Measurements from ENCODE around the gene TRAPPC10. TPM values are rescaled to one million over a fixed set of nuclear protein-coding genes. Genes with fewer than 3 reads are reported as not detected.

TRAPPC10 gene
- total and polyA plus RNA-seq, 9 of the 15 experiments (the other 6 are each of a cell fraction or from before 2014, with no cell fraction given) = 1.1 to 33.8 (median 24.3) TPM

DNA sequence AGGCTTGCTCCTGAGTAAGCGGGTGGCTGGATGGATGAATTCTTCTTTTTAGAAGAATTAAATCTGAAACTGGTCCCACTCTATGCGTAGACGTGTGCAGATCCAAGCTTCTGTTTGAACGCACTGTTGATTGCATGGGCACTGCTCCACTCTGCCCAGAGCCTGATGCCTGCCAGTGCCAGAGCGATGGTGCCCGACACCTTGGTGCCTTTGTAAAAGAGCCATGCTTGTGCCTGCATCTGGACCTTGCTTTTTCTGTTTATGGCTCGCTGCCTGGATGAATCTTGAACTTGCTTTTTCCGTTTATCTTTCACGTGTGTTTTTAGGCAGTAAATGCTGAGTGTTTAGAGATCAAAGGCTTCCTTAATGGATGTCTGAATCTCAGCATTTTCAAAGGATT is 80.1 kb downstream of the TRAPPC10 start (continued):
- no peak for TF ChIP-seq ZNF347 (CRISPR knock-in tag; IDR thresholded peaks at IDR 0.05; ENCODE audit: low read depth)
- TF ChIP-seq NR2C1 (IDR thresholded peaks at IDR 0.05) = no peak
- no peak for TF ChIP-seq NR2C1 (tag; IDR thresholded peaks at IDR 0.05)
- no peak for TF ChIP-seq GTF2A2 (tag; IDR thresholded peaks at IDR 0.05)

DNA sequence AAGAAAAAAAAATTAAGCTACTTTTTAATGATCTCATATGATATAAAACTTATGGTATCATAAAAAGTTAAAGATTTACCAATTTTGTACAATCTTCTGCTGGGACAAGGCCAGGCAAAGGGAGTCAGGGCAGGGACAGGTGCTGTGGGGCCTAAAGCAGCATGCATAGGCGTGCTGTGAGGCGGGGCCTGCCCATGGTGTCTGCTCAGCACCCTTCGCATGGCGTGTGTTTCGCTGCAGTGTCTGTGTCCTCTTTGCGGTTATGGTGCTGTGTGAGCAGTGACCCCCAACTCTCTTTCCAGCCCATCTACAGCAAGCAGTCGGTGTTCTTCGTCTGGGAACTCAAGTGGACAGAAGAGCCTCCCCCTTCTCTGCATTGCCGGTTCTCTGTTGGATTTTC is 81.7 kb downstream of the TRAPPC10 start:
- H3K4me2 ChIP-seq (ENCODE audit: insufficient read depth, low read length) = no peak overlapping the region
- TF ChIP-seq, protein P1, sequence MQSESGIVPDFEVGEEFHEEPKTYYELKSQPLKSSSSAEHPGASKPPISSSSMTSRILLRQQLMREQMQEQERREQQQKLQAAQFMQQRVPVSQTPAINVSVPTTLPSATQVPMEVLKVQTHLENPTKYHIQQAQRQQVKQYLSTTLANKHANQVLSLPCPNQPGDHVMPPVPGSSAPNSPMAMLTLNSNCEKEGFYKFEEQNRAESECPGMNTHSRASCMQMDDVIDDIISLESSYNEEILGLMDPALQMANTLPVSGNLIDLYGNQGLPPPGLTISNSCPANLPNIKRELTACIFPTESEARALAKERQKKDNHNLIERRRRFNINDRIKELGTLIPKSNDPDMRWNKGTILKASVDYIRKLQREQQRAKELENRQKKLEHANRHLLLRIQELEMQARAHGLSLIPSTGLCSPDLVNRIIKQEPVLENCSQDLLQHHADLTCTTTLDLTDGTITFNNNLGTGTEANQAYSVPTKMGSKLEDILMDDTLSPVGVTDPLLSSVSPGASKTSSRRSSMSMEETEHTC (IDR thresholded peaks at IDR 0.05) = no peak
- no peak for TF ChIP-seq GABPA (tag; conservative IDR thresholded peaks at IDR 0.05; ENCODE audit: low read depth)
- no peak for TF ChIP-seq CHD1 (IDR thresholded peaks at IDR 0.05; ENCODE audit: low read length)
- no peak for TF ChIP-seq ZKSCAN1 (IDR thresholded peaks at IDR 0.05; ENCODE audit: low read depth, low read length)
- no peak for TF ChIP-seq LEF1 (IDR thresholded peaks at IDR 0.05)
- no peak for TF ChIP-seq ASH1L (IDR thresholded peaks at IDR 0.05; ENCODE audit: borderline replicate concordance, low read depth, partially characterized antibody)
- intact Hi-C loops (cut with micrococcal nuclease) (no loop called here), in situ Hi-C loops (cut with MboI) (no loop called here)
- no peak overlapping the region for H2AFZ ChIP-seq (ENCODE audit: low read depth, low read length)
- no peaks in the 10 kb centered on the region for H4K20me1 ChIP-seq (replicated peaks; ENCODE audit: control insufficient read depth, insufficient read depth, low read length)
- CTCF ChIA-PET (ENCODE audit: low intra/inter-chr PET ratio) = no interaction called here
- H3K27me3 ChIP-seq (ENCODE audit: control insufficient read depth in 2 of 2, insufficient read depth in 2 of 2, low read length in 2 of 2) = no peaks in the 10 kb centered on the region
- FAIRE-seq (no peak), ATAC-seq (no peak), DNase-seq (ENCODE audit: extremely low read depth in 1 of 4, low spot score in 3 of 4) (no peak)
- 91% methylated on average over 9 of the region's 9 CpGs for WGBS (ENCODE audit: insufficient coverage, low coverage, missing lambda C conversion rate)
- H3K36me3 ChIP-seq (ENCODE audit: control insufficient read depth, insufficient read depth, low read length) = peaks cover 51% of the 10 kb centered on the region; the same call in 2 of the 3 replicates
- no peak overlapping the region for H3K27ac ChIP-seq (ENCODE audit: extremely low read depth, low read depth, low read length)
- no TSS peak for BruUV-seq (replicated peaks)
- no peaks in the 10 kb centered on the region for H3K79me2 ChIP-seq (ENCODE audit: control insufficient read depth, insufficient read depth, low read length)
- no peak overlapping the region for H3K4me3 ChIP-seq
- no peaks in the 10 kb centered on the region for H3K9me1 ChIP-seq (ENCODE audit: control insufficient read depth, insufficient read depth, low read length)
- H3K4me1 ChIP-seq (replicated peaks in 1 of 2; ENCODE audit: control insufficient read depth in 2 of 2, insufficient read depth in 2 of 2, low read length in 2 of 2) = no peaks in the 10 kb centered on the region
- no peaks in the 10 kb centered on the region for H3K9me3 ChIP-seq (replicated peaks; ENCODE audit: control insufficient read depth, insufficient read depth, low read depth, low read length)
- POLR2A ChIA-PET = interaction anchor here (0.7 to 1.4 kb wide), 4 partner anchors 9 to 76 kb away, joined by 3 to 6 read pairs (median 4); no protein-coding TSS in a partner anchor
- no peak overlapping the region for H3K9ac ChIP-seq (ENCODE audit: insufficient read depth in 1 of 2, low read depth in 2 of 2, low read length in 2 of 2)

Data from K562 (cell line).